BLaER1 treated with 17β-estradiol and CSF1 and Interleukin-3, amounts not matched to agents 10 nM and 100 nM (cell line): Measurements from ENCODE around the gene TMEM108.

Experiments
- H3K27ac ChIP-seq, 11 experiments: shearing (Covaris generic); formaldehyde crosslinking; 2 replicates each; pipeline ENCODE4 v1.8.1; 2022
- H3K27me3 ChIP-seq, 11 experiments: shearing (Covaris generic); formaldehyde crosslinking; 2 replicates each; pipeline ENCODE4 v1.8.1; 2022
- H3K36me3 ChIP-seq, 11 experiments: shearing (Covaris generic); formaldehyde crosslinking; 2 replicates each; pipeline ENCODE4 v1.8.1; 2022
- H3K4me1 ChIP-seq, 10 experiments: shearing (Covaris generic); formaldehyde crosslinking; 2 replicates each; pipeline ENCODE4 v1.8.1; 2022
- H3K4me2 ChIP-seq, 11 experiments: shearing (Covaris generic); formaldehyde crosslinking; 2 replicates each; pipeline ENCODE4 v1.8.1; 2022
- H3K4me3 ChIP-seq, 10 experiments: shearing (Covaris generic); formaldehyde crosslinking; 2 replicates each; pipeline ENCODE4 v1.8.1; 2022
- H3K9ac ChIP-seq, 11 experiments: shearing (Covaris generic); formaldehyde crosslinking; 2 replicates each; pipeline ENCODE4 v1.8.1; 2022
- H3K9me3 ChIP-seq, 11 experiments: shearing (Covaris generic); formaldehyde crosslinking; replicated peaks in 1 of 11; 2 replicates each; pipeline ENCODE4 v1.8.1; 2022
- H4K20me1 ChIP-seq, 11 experiments: shearing (Covaris generic); formaldehyde crosslinking; 2 replicates each; pipeline ENCODE4 v1.8.1; 2022
- Cebpa-rat ChIP-seq, 11 experiments: shearing (Covaris generic); IDR thresholded peaks; 2 replicates each; pipeline ENCODE4 v1.8.1; 2022

Gene TMEM108

GRCh38 chr3:133404920-133405319 is 366.7 kb downstream of the TMEM108 start:
- Histone ChIP-seq H3K9ac (no peak overlapping the region), H3K4me1 (no peaks in the 10 kb centered on the region), H3K4me2 (no peak overlapping the region), H4K20me1 (no peaks in the 10 kb centered on the region), H3K27me3 (no peaks in the 10 kb centered on the region), H3K9me3 (no peaks in the 10 kb centered on the region), H3K36me3 (no peaks in the 10 kb centered on the region), H3K27ac (no peak overlapping the region), H3K4me3 (no peak overlapping the region)
- no peak for TF ChIP-seq Cebpa-rat (IDR thresholded peaks at IDR 0.05)

- H4K20me1 ChIP-seq: no peaks in the 10 kb centered on the region
- TF ChIP-seq Cebpa-rat (IDR thresholded peaks at IDR 0.05): no peak
- no peak overlapping the region for H3K4me2 ChIP-seq
- H3K9ac ChIP-seq: no peak overlapping the region
- H3K36me3 ChIP-seq: no peaks in the 10 kb centered on the region
- H3K27me3 ChIP-seq: no peaks in the 10 kb centered on the region
- no peak overlapping the region for H3K27ac ChIP-seq
- H3K9me3 ChIP-seq: no peaks in the 10 kb centered on the region
- H3K4me1 ChIP-seq: no peaks in the 10 kb centered on the region
- no peak overlapping the region for H3K4me3 ChIP-seq
Observed at GRCh38 chr3:133408366-133408765, 370.2 kb downstream of the TMEM108 start.

- no peak for TF ChIP-seq Cebpa-rat (IDR thresholded peaks at IDR 0.05)
- Histone ChIP-seq H3K27me3 (no peaks in the 10 kb centered on the region), H3K9ac (no peak overlapping the region)
Observed at GRCh38 chr3:133408961-133409360, 370.8 kb downstream of the TMEM108 start.

GRCh38 chr3:133410191-133410892 is 372.2 kb downstream of the TMEM108 start:
- H3K4me3 ChIP-seq: no peak overlapping the region
- no peak overlapping the region for H3K27ac ChIP-seq
- no peak for TF ChIP-seq Cebpa-rat (IDR thresholded peaks at IDR 0.05)
- no peaks in the 10 kb centered on the region for H3K36me3 ChIP-seq
- no peak overlapping the region for H3K4me2 ChIP-seq
- no peaks in the 10 kb centered on the region for H3K27me3 ChIP-seq
- no peaks in the 10 kb centered on the region for H3K4me1 ChIP-seq
- H3K9me3 ChIP-seq: no peaks in the 10 kb centered on the region
- no peak overlapping the region for H3K9ac ChIP-seq
- H4K20me1 ChIP-seq: no peaks in the 10 kb centered on the region

More at GRCh38 chr3:133408961-133409360, 370.8 kb downstream of the TMEM108 start:
- Histone ChIP-seq H3K4me1 (no peaks in the 10 kb centered on the region), H3K4me2 (no peak overlapping the region), H3K4me3 (no peak overlapping the region), H3K9me3 (no peaks in the 10 kb centered on the region), H3K27ac (no peak overlapping the region), H4K20me1 (no peaks in the 10 kb centered on the region), H3K36me3 (no peaks in the 10 kb centered on the region)

GRCh38 chr3:133412183-133413132 is 374.3 kb downstream of the TMEM108 start:
- no peak for TF ChIP-seq Cebpa-rat (IDR thresholded peaks at IDR 0.05)
- Histone ChIP-seq H3K27ac (no peak overlapping the region), H3K9ac (no peak overlapping the region), H3K9me3 (no peaks in the 10 kb centered on the region), H4K20me1 (no peaks in the 10 kb centered on the region), H3K4me1 (no peaks in the 10 kb centered on the region), H3K4me3 (no peak overlapping the region), H3K4me2 (no peak overlapping the region), H3K27me3 (no peaks in the 10 kb centered on the region), H3K36me3 (no peaks in the 10 kb centered on the region)

GRCh38 chr3:133413161-133414020 is 375.2 kb downstream of the TMEM108 start:
- Histone ChIP-seq H3K4me2 (no peak overlapping the region), H3K27me3 (no peaks in the 10 kb centered on the region), H3K27ac (no peak overlapping the region)

GRCh38 chr3:133414021-133414392 is 375.8 kb downstream of the TMEM108 start:
- Histone ChIP-seq H3K4me1 (no peaks in the 10 kb centered on the region), H3K36me3 (no peaks in the 10 kb centered on the region), H3K4me3 (no peak overlapping the region), H3K27me3 (no peaks in the 10 kb centered on the region), H3K4me2 (no peak overlapping the region), H3K27ac (no peak overlapping the region), H3K9me3 (no peaks in the 10 kb centered on the region), H3K9ac (no peak overlapping the region), H4K20me1 (no peaks in the 10 kb centered on the region)
- TF ChIP-seq Cebpa-rat (IDR thresholded peaks at IDR 0.05): no peak

More at GRCh38 chr3:133413161-133414020, 375.2 kb downstream of the TMEM108 start:
- Histone ChIP-seq H3K4me3 (no peak overlapping the region), H4K20me1 (no peaks in the 10 kb centered on the region), H3K9ac (no peak overlapping the region), H3K9me3 (no peaks in the 10 kb centered on the region), H3K4me1 (no peaks in the 10 kb centered on the region), H3K36me3 (no peaks in the 10 kb centered on the region)
- no peak for TF ChIP-seq Cebpa-rat (IDR thresholded peaks at IDR 0.05)

- Histone ChIP-seq H3K4me3 (no peak overlapping the region), H4K20me1 (no peaks in the 10 kb centered on the region), H3K36me3 (no peaks in the 10 kb centered on the region), H3K27ac (no peak overlapping the region), H3K4me2 (no peak overlapping the region), H3K9ac (no peak overlapping the region), H3K27me3 (no peaks in the 10 kb centered on the region), H3K9me3 (no peaks in the 10 kb centered on the region), H3K4me1 (no peaks in the 10 kb centered on the region)
- TF ChIP-seq Cebpa-rat (IDR thresholded peaks at IDR 0.05): no peak
Observed at GRCh38 chr3:133418361-133418760, 380.2 kb downstream of the TMEM108 start.
